K562 (cell line): ENCODE measurements around the gene GANAB. TPM values are rescaled to one million over a fixed set of nuclear protein-coding genes. Genes with fewer than 3 reads are reported as not detected.

Source experiments
- ATF7 ChIP-seq: fragments of 450-650 bp; IDR thresholded peaks from 2 replicates; pipeline ENCODE4 v1.7.1; 2014; ENCODE audit warnings: mild to moderate bottlenecking, moderate library complexity
- CBFA2T2 ChIP-seq: fragments of 450-650 bp; conservative IDR thresholded peaks from 2 replicates; pipeline ENCODE4 v1.6.1; 2017; ENCODE audit warnings: mild to moderate bottlenecking
- CEBPG ChIP-seq, 3 experiments: fragments of 200-800 bp in 1 of 3; sonication (Bioruptor generic) in 1 of 3; sonication (generic) in 1 of 3; formaldehyde crosslinking in 1 of 3; IDR thresholded peaks in 2 of 3; conservative IDR thresholded peaks in 1 of 3; 2 replicates each; pipeline versions ENCODE4 v1.6.1 to v1.8.0; 2016 to 2022; ENCODE audit warnings: missing compliant biosample characterization in 2 of 3, missing genetic modification characterization in 2 of 3, mild to moderate bottlenecking in 1 of 3, missing genetic modification reagents in 1 of 3
- CTBP1 ChIP-seq: fragments of 450-650 bp; IDR thresholded peaks from 2 replicates; pipeline ENCODE4 v1.6.1; 2016; ENCODE audit warnings: borderline replicate concordance
- EP300 ChIP-seq: IDR thresholded peaks from 2 replicates; pipeline ENCODE4 v1.6.1; 2012; ENCODE audit warnings: low read length, improper control_type of control experiment
- EWSR1 ChIP-seq: fragments of 450-650 bp; IDR thresholded peaks from 2 replicates; pipeline ENCODE4 v1.6.1; 2018; ENCODE audit warnings: borderline replicate concordance, mild to moderate bottlenecking, low read depth, moderate library complexity; ENCODE audit not compliant: partially characterized antibody
- GABPB1 ChIP-seq: sonication (generic); formaldehyde crosslinking; IDR thresholded peaks from 2 replicates; pipeline ENCODE4 v1.8.0; 2022; ENCODE audit warnings: mild to moderate bottlenecking, missing genetic modification reagents
- GTF2E2 ChIP-seq: fragments of 200-800 bp; sonication (Bioruptor generic); IDR thresholded peaks from 2 replicates; pipeline ENCODE4 v1.6.1; 2016; ENCODE audit warnings: missing genetic modification characterization, missing compliant biosample characterization
- HCFC1 ChIP-seq: IDR thresholded peaks from 2 replicates; pipeline ENCODE4 v1.6.1; 2012; ENCODE audit warnings: low read depth, low read length, improper control_type of control experiment
- HMGN3 ChIP-seq: IDR thresholded peaks from 2 replicates; pipeline ENCODE4 v1.6.1; 2011; ENCODE audit warnings: borderline replicate concordance, low read depth, mild to moderate bottlenecking, mixed read lengths, low read length; ENCODE audit not compliant: insufficient read length; ENCODE audit errors: extremely low read depth
- MAZ ChIP-seq, 2 experiments: fragments of 450-650 bp in 1 of 2; sonication (generic) in 1 of 2; formaldehyde crosslinking; IDR thresholded peaks in 1 of 2; conservative IDR thresholded peaks in 1 of 2; 2 replicates each; pipeline versions ENCODE4 v1.4.0 to v1.5.0; 2020; ENCODE audit warnings: mild to moderate bottlenecking in 1 of 2, missing genetic modification reagents in 1 of 2
- POLR2A ChIP-seq: fragments of 450-650 bp; conservative IDR thresholded peaks from 2 replicates; pipeline ENCODE4 v1.6.1; 2016
- POLR2H ChIP-seq: IDR thresholded peaks from 2 replicates; pipeline ENCODE4 v1.6.1; 2016; ENCODE audit warnings: missing genetic modification characterization, low read depth, mild to moderate bottlenecking, control low read depth, missing compliant biosample characterization, moderate library complexity
- PRDM10 ChIP-seq: fragments of 450-650 bp; IDR thresholded peaks from 2 replicates; pipeline ENCODE4 v1.6.1; 2018; ENCODE audit not compliant: partially characterized antibody
- RB1 ChIP-seq: fragments of 450-650 bp; IDR thresholded peaks from 2 replicates; pipeline ENCODE4 v1.6.1; 2017; ENCODE audit warnings: low read depth, mild to moderate bottlenecking
- SPI1 ChIP-seq: IDR thresholded peaks from 2 replicates; pipeline ENCODE4 v1.6.1; 2011; ENCODE audit warnings: low read depth, low read length, control low read depth, borderline replicate concordance
- TCF3 ChIP-seq: sonication (generic); formaldehyde crosslinking; IDR thresholded peaks from 2 replicates; pipeline ENCODE4 v1.4.0; 2020; ENCODE audit warnings: mild to moderate bottlenecking, missing genetic modification reagents
- USF1 ChIP-seq: sonication (generic); formaldehyde crosslinking; IDR thresholded peaks from 2 replicates; pipeline ENCODE4 v1.9.0; 2022; ENCODE audit warnings: mild to moderate bottlenecking, missing genetic modification reagents
- ZBTB7A ChIP-seq: IDR thresholded peaks from 2 replicates; pipeline ENCODE4 v1.6.1; 2011; ENCODE audit warnings: low read depth, mild to moderate bottlenecking, low read length, moderate library complexity, borderline replicate concordance; ENCODE audit not compliant: control insufficient read depth
- ZSCAN29 ChIP-seq: fragments of 450-650 bp; IDR thresholded peaks from 2 replicates; pipeline ENCODE4 v1.6.1; 2017
- polyA plus RNA-seq, 8 experiments: library from polyadenylated mRNA; depleted of rRNA in 4 of 8; stranded (reverse) in 5 of 8; unstranded in 3 of 8; fragments of >200 nt; fragmentation: Nextera tagmentation in 2 of 8; fragmentation: Illumina TruSeq in 1 of 8; extraction: Ambion mirVana in 2 of 8; extraction: Trizol in 1 of 8; gene quantifications; 2 replicates each; pipeline versions ENCODE4 v1.2.1 to v1.2.3, GENCODE V29; 2011 to 2014; ENCODE audit warnings: inconsistent platforms in 1 of 8, missing spikeins in 1 of 8
- total RNA-seq, 7 experiments: library from RNA; depleted of rRNA in 6 of 7; stranded (reverse); fragments of >200 nt in 6 of 7; fragmentation: Illumina TruSeq in 2 of 7; extraction: Trizol in 2 of 7; gene quantifications; 2 replicates each; pipeline versions ENCODE4 v1.2.1 to v1.2.3, GENCODE V29; 2011 to 2021; ENCODE audit warnings: low replicate concordance in 1 of 7
- TF ChIP-seq, protein P1 (sequence below): fragments of 250-450 bp; sonication (Bioruptor Pico); IDR thresholded peaks from 2 replicates; pipeline ENCODE4 v1.4.0; 2020

Gene GANAB
- total and polyA plus RNA-seq, 9 of the 15 experiments (the other 6 are each of a cell fraction or from before 2014, with no cell fraction given) = 6.5 to 284 (median 161) TPM

GRCh38 chr11:62645946-62646824 is at the start of gene GANAB (continued):
- TF ChIP-seq, protein P1, sequence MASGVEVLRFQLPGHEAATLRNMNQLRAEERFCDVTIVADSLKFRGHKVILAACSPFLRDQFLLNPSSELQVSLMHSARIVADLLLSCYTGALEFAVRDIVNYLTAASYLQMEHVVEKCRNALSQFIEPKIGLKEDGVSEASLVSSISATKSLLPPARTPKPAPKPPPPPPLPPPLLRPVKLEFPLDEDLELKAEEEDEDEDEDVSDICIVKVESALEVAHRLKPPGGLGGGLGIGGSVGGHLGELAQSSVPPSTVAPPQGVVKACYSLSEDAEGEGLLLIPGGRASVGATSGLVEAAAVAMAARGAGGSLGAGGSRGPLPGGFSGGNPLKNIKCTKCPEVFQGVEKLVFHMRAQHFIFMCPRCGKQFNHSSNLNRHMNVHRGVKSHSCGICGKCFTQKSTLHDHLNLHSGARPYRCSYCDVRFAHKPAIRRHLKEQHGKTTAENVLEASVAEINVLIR = peak; percentile 64; the same call in 1 of the 2 replicates
- no peak for TF ChIP-seq SPI1
- TF ChIP-seq HCFC1 = peak; percentile 69
- TF ChIP-seq POLR2H = peak; percentile 86
- TF ChIP-seq ZBTB7A = peak; percentile 68; the same call in 1 of the 2 replicates
- TF ChIP-seq CBFA2T2 = no peak
- TF ChIP-seq CEBPG (CRISPR knock-in tag; IDR thresholded peaks at IDR 0.05) = no peak
- TF ChIP-seq CEBPG (tag; conservative IDR thresholded peaks at IDR 0.05 in 1 of 2, IDR thresholded peaks at IDR 0.05 in 1 of 2) = no peak
- TF ChIP-seq EWSR1 = no peak
- TF ChIP-seq USF1 = peak; percentile 15; the same call in 1 of the 2 replicates
- TF ChIP-seq HMGN3 = peak; percentile 63
- peak; percentile 68; the same call in 1 of the 2 replicates for TF ChIP-seq ATF7
- peak; percentile 82; the same call in 1 of the 2 replicates for TF ChIP-seq GABPB1 (CRISPR knock-in tag)
- peak; percentile 20; the same call in 1 of the 2 replicates for TF ChIP-seq TCF3
- peak; percentile 80; the same call in 1 of the 2 replicates for TF ChIP-seq GTF2E2 (tag)
- no peak for TF ChIP-seq ZSCAN29
- peak; percentile 75; the same call in 1 of the 2 replicates for TF ChIP-seq RB1
- no peak; the same call in 1 of the 2 replicates for TF ChIP-seq CTBP1
- peak; percentile 94 for TF ChIP-seq POLR2A
- peak; percentile 12; the same call in 1 of the 2 replicates for TF ChIP-seq EP300
- no peak for TF ChIP-seq PRDM10
- peak; percentile 74 to 75 for TF ChIP-seq MAZ (CRISPR knock-in tag; conservative IDR thresholded peaks at IDR 0.05 in 1 of 2, IDR thresholded peaks at IDR 0.05 in 1 of 2)
